NOMO-1 (cell line): ENCODE measurements around the gene SLC27A2.

Experiments used
- DNase-seq, 2 experiments: peaks; one replicate each; lab custom pipeline; 2025; ENCODE audit not compliant: unreplicated experiment in 2 of 2; lab: John Stamatoyannopoulos, UW

The SLC27A2 gene

DNA sequence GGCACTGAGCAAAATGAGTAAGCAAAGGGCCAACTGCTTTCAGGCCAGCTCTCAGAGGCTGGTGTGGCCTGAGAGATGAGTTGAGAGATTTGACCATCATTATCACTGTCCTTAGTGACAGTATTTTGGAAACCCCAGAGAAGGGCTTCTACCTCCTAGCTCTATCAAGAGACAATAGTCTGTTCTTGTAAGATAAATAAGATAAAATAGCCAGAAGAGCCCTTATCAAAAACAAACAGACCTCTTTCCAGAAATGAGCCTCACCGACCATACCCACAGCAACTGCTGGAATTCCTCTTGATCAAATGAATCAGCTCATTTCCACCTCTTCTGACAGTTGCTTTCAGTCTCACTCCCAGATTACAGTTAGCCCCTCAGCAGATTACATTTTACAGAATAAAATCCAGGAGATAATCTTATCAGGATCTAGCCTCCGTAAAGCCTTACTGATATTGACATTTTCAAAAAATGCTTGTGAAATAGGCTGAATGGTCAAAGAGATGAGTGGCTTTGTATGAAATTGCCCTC, 79.0 kb downstream of the SLC27A2 start:
- DNase-seq: no peak

DNA sequence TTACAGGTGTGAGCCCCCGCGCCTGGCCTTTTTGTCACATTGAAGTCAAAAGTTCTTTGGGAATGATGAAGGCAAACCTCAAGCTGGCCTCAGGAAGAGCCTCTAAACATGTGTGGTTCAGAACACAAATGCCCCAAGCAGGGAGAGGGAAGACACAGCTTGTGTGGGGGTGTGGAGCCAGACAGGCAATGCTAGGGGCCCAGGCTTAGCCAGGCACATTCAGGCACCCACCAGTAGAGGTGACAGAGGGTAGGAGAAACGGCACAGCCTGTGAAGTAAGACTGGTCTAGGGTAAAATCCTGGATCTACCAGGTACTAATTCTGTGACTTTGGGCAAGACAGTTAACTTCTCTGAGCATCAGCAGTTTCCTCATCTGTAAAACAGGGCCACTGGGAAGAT, 80.0 kb downstream of the SLC27A2 start:
- DNase-seq: no peak

DNA sequence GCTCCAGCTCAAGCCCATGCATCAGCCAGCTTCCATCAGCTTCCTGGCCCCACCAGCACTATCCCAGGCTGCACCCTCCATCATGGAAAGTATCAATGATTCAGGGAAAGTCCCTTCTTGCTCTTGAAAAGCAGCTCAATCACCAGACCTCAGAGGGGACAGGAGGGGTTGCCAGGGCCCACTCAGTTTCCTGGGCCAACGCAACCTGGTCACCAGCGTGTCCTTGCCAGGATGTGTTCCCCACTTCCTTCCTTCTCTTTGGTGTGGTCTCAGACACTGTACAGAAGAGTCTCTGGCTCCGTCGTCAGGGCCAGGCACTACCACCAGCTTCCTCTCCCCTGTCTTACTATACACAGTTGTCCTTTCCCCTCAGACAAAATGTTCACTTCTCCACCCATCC, 80.5 kb downstream of the SLC27A2 start:
- DNase-seq: no peak

DNA sequence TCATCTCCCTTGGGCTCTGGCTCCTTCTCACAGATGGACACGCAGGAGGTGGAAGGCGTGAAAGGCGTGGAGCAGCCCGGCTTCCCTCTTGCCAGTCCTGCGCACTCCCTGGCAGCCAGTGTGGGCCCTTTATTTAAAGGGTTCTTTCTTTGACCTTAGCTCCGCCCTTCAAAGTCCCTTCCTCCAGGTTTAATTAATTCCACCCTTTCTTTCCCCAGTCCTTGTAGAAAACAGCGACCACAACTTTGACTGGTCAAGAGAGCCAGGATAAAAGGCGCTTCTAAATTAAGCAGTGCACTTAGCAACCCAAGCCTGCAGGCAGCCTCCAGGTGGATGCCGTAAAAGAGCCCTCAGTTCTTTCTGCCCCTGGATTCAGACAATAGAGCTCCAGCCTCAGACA, 83.6 kb downstream of the SLC27A2 start, which contains the start of gene HDC:
HDC (minus strand) TSS at position 107 of the 400 bp plus-strand sequence; CDS start at position 4, 103 bp downstream.
- DNase-seq: no peak

DNA sequence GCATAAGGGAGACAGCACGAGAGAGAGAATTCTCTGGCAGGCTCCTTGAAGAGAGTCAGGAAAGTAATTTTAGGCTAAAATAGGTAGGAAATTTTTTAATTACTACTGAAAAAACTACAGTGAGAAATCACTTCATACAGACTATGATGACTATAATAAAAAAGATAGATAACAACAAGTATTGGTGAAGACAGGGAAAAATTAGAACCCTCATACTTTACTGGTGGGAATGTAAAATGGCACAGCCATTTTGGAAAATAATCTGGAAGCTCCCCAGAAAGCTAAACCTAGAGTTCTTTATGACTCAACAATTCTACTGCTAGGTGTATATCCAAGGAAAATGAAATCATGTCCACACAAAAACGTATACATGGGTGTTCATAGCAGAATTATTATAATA, 85.6 kb downstream of the SLC27A2 start:
- DNase-seq: no peak

DNA sequence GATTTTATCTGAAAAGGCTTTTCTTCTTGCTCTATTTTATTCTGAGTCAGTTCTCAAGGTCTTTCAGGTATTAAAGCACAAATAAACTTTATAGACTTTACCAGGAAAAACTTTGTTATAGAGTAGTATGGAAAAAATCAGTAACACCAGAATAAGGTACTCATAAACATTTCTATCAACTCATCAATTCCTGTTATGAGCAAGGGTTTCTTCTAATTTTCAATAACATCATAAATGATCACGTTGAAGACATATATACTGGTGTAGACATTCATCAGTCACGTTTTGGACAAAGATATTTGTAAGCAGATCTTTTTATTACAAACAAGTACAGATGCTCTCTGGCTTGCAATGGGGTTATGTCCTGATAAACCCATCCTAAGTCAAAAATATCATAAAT, 93.1 kb downstream of the SLC27A2 start:
- no peak for DNase-seq

DNA sequence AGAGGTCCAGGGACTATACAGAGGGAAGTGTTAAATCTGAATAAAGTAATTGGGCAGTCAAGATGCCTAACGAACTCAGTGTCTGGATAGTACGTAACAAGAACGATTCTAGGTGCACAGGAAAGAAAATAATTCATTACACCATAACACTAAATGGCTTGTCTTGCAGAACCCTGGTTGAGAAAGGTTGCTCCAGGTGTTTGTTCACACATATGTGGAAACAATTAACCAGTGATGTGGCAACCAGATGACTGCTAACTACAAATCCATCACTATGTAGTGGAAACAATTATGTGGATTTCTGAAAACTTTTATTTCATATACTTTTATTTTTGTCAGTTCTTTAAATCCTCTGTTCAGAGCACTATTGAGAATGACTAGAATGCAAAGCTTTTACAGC, 93.9 kb downstream of the SLC27A2 start:
- peak in 1 of 2 experiments; percentile 13 for DNase-seq

DNA sequence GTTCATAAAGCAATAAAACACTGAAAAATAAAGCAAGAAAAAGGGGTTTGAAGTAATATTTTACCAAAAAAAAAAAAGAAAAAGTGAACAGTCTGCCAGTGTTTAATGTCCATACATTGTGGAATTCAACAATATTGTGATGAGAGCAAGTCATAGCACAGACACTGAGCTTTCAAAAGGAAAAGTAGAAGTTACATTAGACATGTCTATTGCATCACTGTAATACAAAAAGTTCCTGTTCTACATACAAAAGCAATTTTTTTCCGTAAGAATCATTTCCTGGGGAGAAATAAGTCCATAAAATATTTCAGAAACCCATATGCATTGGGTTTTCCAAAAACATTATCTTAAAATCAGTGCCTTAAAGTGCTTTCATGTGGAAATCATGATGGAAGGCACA, 95.4 kb downstream of the SLC27A2 start:
- peak in 1 of 2 experiments; percentile 50 for DNase-seq

DNA sequence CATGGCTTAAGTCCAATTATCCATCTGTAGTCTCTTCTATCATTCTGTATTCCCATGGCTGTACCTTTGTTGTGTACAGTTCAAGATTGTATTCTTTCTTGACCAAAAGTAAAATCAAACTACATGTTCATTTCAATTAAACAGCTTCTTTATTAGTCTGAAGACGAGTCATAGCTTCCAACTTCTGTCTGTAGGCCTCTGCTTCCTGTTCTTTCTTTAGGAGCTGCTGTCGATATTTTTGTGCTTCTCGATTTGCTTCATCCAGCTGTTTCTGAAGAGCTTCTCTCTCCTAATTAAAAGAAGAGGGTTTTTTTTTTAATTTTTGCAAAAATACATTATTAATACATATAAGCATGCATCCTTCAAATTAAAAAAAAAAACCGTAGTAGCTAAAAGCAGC, 96.5 kb downstream of the SLC27A2 start:
- DNase-seq: peak; percentile 40 to 65

DNA sequence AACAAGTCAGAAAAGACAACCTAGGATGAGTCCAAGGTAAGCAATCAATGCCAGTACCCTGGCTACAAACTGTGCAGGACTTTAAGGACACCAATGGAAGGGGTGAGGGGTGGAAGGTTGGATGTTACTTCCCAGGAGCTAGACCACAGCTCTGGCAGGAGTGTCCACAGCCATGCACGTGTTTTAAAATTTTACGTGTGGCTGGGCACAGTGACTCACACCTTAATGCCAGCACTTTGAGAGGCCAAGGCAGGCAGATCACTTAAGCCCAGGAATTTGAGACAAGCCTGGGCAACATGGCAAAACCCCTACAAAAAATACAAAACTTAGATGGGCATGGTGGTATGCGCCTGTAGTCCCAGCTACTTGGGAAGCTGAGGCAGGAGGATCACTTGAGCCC, 98.3 kb downstream of the SLC27A2 start:
- DNase-seq: no peak

DNA sequence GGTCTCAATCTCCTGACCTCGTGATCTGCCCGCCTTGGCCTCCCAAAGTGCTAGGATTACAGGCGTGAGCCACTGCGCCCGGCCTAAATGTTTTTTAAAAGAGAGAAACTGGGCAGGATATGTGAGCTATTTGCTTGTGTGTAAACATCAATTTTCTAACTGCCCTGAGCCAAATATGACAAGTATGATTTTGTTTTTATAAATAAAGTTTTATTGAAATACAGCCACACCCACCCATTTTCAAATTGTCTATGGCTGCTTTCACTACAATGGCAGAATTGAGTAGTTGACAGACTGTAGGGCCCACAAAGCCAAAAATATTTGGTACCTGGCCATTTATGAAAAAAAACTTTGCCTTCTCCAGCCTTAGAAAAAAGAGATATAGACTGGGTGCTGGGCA, 99.4 kb downstream of the SLC27A2 start:
- no peak for DNase-seq
